Stomach (tissue), 9 donors: Measurements from ENCODE around the gene CPT2. TPM values are rescaled to one million over a fixed set of nuclear protein-coding genes. Genes with fewer than 3 reads are reported as not detected.
A peak's percentile ranks its signal among the peaks of the same experiment; 100 is the strongest.
"Not testable (repeated sequence)": the region's sequence is repeated elsewhere in the genome, so short reads cannot be mapped to it uniquely, and the experiment has no call there.

ENCODE experiments used
- DNase-seq, 2 donors: peaks; one replicate each; pipeline versions ENCODE4 v3.0.0 to v3.0.0-alpha.2; 2013 to 2019
- H3K27ac ChIP-seq, 5 donors: fragments of 200-600 bp in 4 of 5; sonication (generic) in 4 of 5; one replicate each; pipeline ENCODE4 v1.5.1; 2013 to 2019; ENCODE audit warnings: mild to moderate bottlenecking in 1 of 5, moderate library complexity in 1 of 5
- H3K27me3 ChIP-seq, 3 donors: fragments of 200-600 bp; sonication (generic); one replicate each; pipeline ENCODE4 v1.5.1; 2017 to 2019; ENCODE audit warnings: mixed run types in 1 of 3
- H3K36me3 ChIP-seq, 4 donors: fragments of 200-600 bp; sonication (generic); 1 replicate in 3 of 4; 2 replicates in 1 of 4; pipeline ENCODE4 v1.5.1; 2016 to 2019
- H3K4me1 ChIP-seq, 4 donors: fragments of 200-600 bp; sonication (generic); one replicate each; pipeline ENCODE4 v1.5.1; 2016 to 2019
- H3K4me3 ChIP-seq, 4 donors: fragments of 200-600 bp; sonication (generic) in 3 of 4; one replicate each; pipeline ENCODE4 v1.5.1; 2016 to 2019; ENCODE audit warnings: mild to moderate bottlenecking in 1 of 4
- H3K9me3 ChIP-seq, 4 donors: fragments of 200-600 bp; sonication (generic); one replicate each; pipeline ENCODE4 v1.5.1; 2016 to 2019
- CTCF ChIP-seq, 7 experiments: fragments of 450-650 bp in 4 of 7; fragments of 200-600 bp in 3 of 7; sonication (generic) in 3 of 7; IDR thresholded peaks; one replicate each; pipeline ENCODE4 v1.5.1; 2016 to 2019; ENCODE audit warnings: antibody characterized with exemption in 7 of 7, control low read depth in 2 of 7, mild to moderate bottlenecking in 1 of 7
- EP300 ChIP-seq: sonication (generic); formaldehyde crosslinking; IDR thresholded peaks from one replicate; pipeline ENCODE4 v1.6.1; 2017; ENCODE audit warnings: antibody characterized with exemption
- POLR2A ChIP-seq, 4 donors: fragments of 450-650 bp; IDR thresholded peaks; one replicate each; pipeline ENCODE4 v1.6.1; 2016; ENCODE audit warnings: antibody characterized with exemption in 4 of 4, control low read depth in 2 of 4, mild to moderate bottlenecking in 1 of 4, moderate library complexity in 1 of 4
- POLR2AphosphoS5 ChIP-seq, 3 donors: sonication (generic); formaldehyde crosslinking; IDR thresholded peaks; one replicate each; pipeline ENCODE4 v1.6.1; 2016; ENCODE audit warnings: antibody characterized with exemption in 3 of 3
- WGBS, 5 donors: extraction: QIAGEN DNeasy Blood & Tissue Kit in 3 of 5; methylation state at CpG; one replicate each; pipeline versions ENCODE4 v1.1.5 to v1.1.7; 2013 to 2018; 5-methylcytosine and 5-hydroxymethylcytosine counted together
- intact Hi-C: fragments of 100-400 bp; cut with DNase I; formaldehyde crosslinking; loops from one replicate; pipeline ENCODE4 v1.15.1; 2023; ENCODE audit warnings: low total_unique reads
- polyA plus RNA-seq, 3 donors: library from polyadenylated mRNA; stranded (reverse); fragments of 200-250 nt; gene quantifications; one replicate each; pipeline ENCODE4 v1.2.3, GENCODE V29; 2013
- total RNA-seq, 5 donors: library from RNA; depleted of rRNA; stranded (reverse); fragments of >200 nt; gene quantifications; one replicate each; pipeline versions ENCODE4 v1.1.0 to v1.2.3, GENCODE V29; 2014 to 2016
- donor health status: healthy with polysubstance abuse.
- donor health status: Bipolar disorder and iron deficiency.
- donor health status: healthy.

Gene CPT2
- total and polyA plus RNA-seq, 8 donors, result 2.3 to 221 (median 19.4) TPM

GRCh38 chr1:53182111-53182593 is 14.5 kb upstream of the CPT2 start:
- peak overlapping the region in 4 of 5 donors; percentile 70 to 82 (median 75) for H3K27ac ChIP-seq
- TF ChIP-seq POLR2A (IDR thresholded peaks at IDR 0.05) (no peak), POLR2AphosphoS5 (IDR thresholded peaks at IDR 0.05) (peak in 1 of 3 donors; percentile 52), EP300 (no peak), CTCF (IDR thresholded peaks at IDR 0.05) (peak in 5 of 7 experiments; percentile 74 to 90 (median 83))
- H3K4me3 ChIP-seq, result no peak overlapping the region
- no peaks in the 10 kb centered on the region for H3K36me3 ChIP-seq
- no peaks in the 10 kb centered on the region for H3K9me3 ChIP-seq
- DNase-seq, result peak; percentile 90 to 94
- H3K27me3 ChIP-seq, result no peaks in the 10 kb centered on the region
- 22 to 25% (median 24%) methylated on average over 16 of the region's 16 CpGs for WGBS, 5 donors
- H3K4me1 ChIP-seq, result peaks cover 15 to 48% (median 31%) of the 10 kb centered on the region in 4 donors
- intact Hi-C loops, result loop anchor here (10.0 kb wide), 1 partner anchor 267 kb away; no protein-coding TSS in a partner anchor

GRCh38 chr1:53182716-53183094 is 13.9 kb upstream of the CPT2 start:
- peak overlapping the region; percentile 39 to 82 (median 75) for H3K27ac ChIP-seq
- H3K36me3 ChIP-seq, result no peaks in the 10 kb centered on the region

GRCh38 chr1:53183095-53183990 is 13.3 kb upstream of the CPT2 start:
- no peaks in the 10 kb centered on the region for H3K36me3 ChIP-seq
- peak overlapping the region; percentile 39 to 82 (median 75) for H3K27ac ChIP-seq
- H3K9me3 ChIP-seq, result no peaks in the 10 kb centered on the region
- DNase-seq, result peak; percentile 77 to 87
- H3K4me1 ChIP-seq, result peaks cover 13 to 41% (median 25%) of the 10 kb centered on the region in 4 donors
- TF ChIP-seq CTCF (IDR thresholded peaks at IDR 0.05) (no peak), EP300 (no peak), POLR2AphosphoS5 (IDR thresholded peaks at IDR 0.05) (peak in 1 of 3 donors; percentile 67), POLR2A (IDR thresholded peaks at IDR 0.05) (no peak)
- no peak overlapping the region for H3K4me3 ChIP-seq
- WGBS, 5 donors, result 24 to 56% (median 32%) methylated on average over 6 of the region's 6 CpGs
- no peaks in the 10 kb centered on the region for H3K27me3 ChIP-seq
- intact Hi-C loops, result loop anchor here (10.0 kb wide), 1 partner anchor 269 kb away; no protein-coding TSS in a partner anchor

More at GRCh38 chr1:53182716-53183094, 13.9 kb upstream of the CPT2 start:
- intact Hi-C loops, result loop anchor here (10.0 kb wide), 1 partner anchor 268 kb away; no protein-coding TSS in a partner anchor
- TF ChIP-seq CTCF (IDR thresholded peaks at IDR 0.05), result no peak
- TF ChIP-seq POLR2AphosphoS5 (IDR thresholded peaks at IDR 0.05), result no peak
- TF ChIP-seq EP300, result no peak
- TF ChIP-seq POLR2A (IDR thresholded peaks at IDR 0.05), result no peak
- H3K4me1 ChIP-seq, result peaks cover 13 to 42% (median 26%) of the 10 kb centered on the region in 4 donors
- H3K27me3 ChIP-seq, result no peaks in the 10 kb centered on the region
- no peak for DNase-seq
- WGBS, 5 donors, result 37 to 47% (median 45%) methylated on average over 3 of the region's 3 CpGs
- no peak overlapping the region for H3K4me3 ChIP-seq
- no peaks in the 10 kb centered on the region for H3K9me3 ChIP-seq

GRCh38 chr1:53185955-53186297 is 10.7 kb upstream of the CPT2 start:
- H3K27me3 ChIP-seq, H3K9me3 ChIP-seq, DNase-seq, H3K4me3 ChIP-seq, H3K36me3 ChIP-seq, H3K27ac ChIP-seq: not testable (repeated sequence)
- H3K4me1 ChIP-seq, result peaks cover 16 to 41% (median 25%) of the 10 kb centered on the region in 4 donors
- intact Hi-C loops, result loop anchor here (10.0 kb wide), 1 partner anchor 271 kb away; no protein-coding TSS in a partner anchor
- WGBS, 5 donors, result 61 to 85% (median 69%) methylated on average over 2 of the region's 2 CpGs
